KOPT-K1 (cell line): Measurements from ENCODE around the gene ZNF385A.

ENCODE experiments used
- H3K27ac ChIP-seq: fragments of 200-600 bp; sonication (generic); 2 replicates; pipeline ENCODE4 v1.5.1; 2016; ENCODE audit warnings: antibody characterized with exemption, mild to moderate bottlenecking, low read depth, low read length; ENCODE audit not compliant: poor library complexity, severe bottlenecking
- H3K36me3 ChIP-seq: fragments of 200-600 bp; sonication (generic); 2 replicates; pipeline ENCODE4 v1.5.1; 2017; ENCODE audit warnings: antibody characterized with exemption, mild to moderate bottlenecking, low read length, moderate library complexity; ENCODE audit not compliant: insufficient read depth
- H3K9me3 ChIP-seq: fragments of 200-600 bp; sonication (generic); 2 replicates; pipeline ENCODE4 v1.5.1; 2017; ENCODE audit warnings: antibody characterized with exemption, low read length, mild to moderate bottlenecking; ENCODE audit not compliant: insufficient read depth, poor library complexity, severe bottlenecking

Gene ZNF385A

GRCh38 chr12:54389607-54390175 lies 5.2 kb upstream of the ZNF385A start:
- Histone ChIP-seq H3K36me3 (peaks cover 9% of the 10 kb centered on the region), H3K27ac (no peak overlapping the region)

GRCh38 chr12:54389134-54389508 lies 4.6 kb upstream of the ZNF385A start:
- peaks cover 3% of the 10 kb centered on the region; the same call in 1 of the 2 replicates for H3K36me3 ChIP-seq
- H3K9me3 ChIP-seq: no peaks in the 10 kb centered on the region
- no peak overlapping the region for H3K27ac ChIP-seq

More at GRCh38 chr12:54389607-54390175, 5.2 kb upstream of the ZNF385A start:
- H3K9me3 ChIP-seq: no peaks in the 10 kb centered on the region

GRCh38 chr12:54388237-54389133 lies 4.0 kb upstream of the ZNF385A start:
- Histone ChIP-seq H3K9me3 (no peaks in the 10 kb centered on the region), H3K36me3 (no peaks in the 10 kb centered on the region), H3K27ac (no peak overlapping the region)

- no peaks in the 10 kb centered on the region for H3K9me3 ChIP-seq
- H3K27ac ChIP-seq: no peak overlapping the region
- H3K36me3 ChIP-seq: no peaks in the 10 kb centered on the region
Measured at GRCh38 chr12:54387114-54387467, 2.6 kb upstream of the ZNF385A start.

- Histone ChIP-seq H3K27ac (no peak overlapping the region), H3K9me3 (no peaks in the 10 kb centered on the region), H3K36me3 (no peaks in the 10 kb centered on the region)
Measured at GRCh38 chr12:54386403-54387113, 2.0 kb upstream of the ZNF385A start.

- H3K27ac ChIP-seq: no peak overlapping the region
- H3K36me3 ChIP-seq: no peaks in the 10 kb centered on the region
- no peaks in the 10 kb centered on the region for H3K9me3 ChIP-seq
Measured at GRCh38 chr12:54385251-54385914, 850 bp upstream of the ZNF385A start.

- Histone ChIP-seq H3K27ac (no peak overlapping the region), H3K36me3 (no peaks in the 10 kb centered on the region)
Measured at GRCh38 chr12:54383041-54383609, 1.4 kb downstream of the ZNF385A start.

GRCh38 chr12:54381136-54381535 lies 3.4 kb downstream of the ZNF385A start:
- H3K9me3 ChIP-seq: no peaks in the 10 kb centered on the region
- no peak overlapping the region for H3K27ac ChIP-seq
- no peaks in the 10 kb centered on the region for H3K36me3 ChIP-seq

More at GRCh38 chr12:54383041-54383609, 1.4 kb downstream of the ZNF385A start:
- H3K9me3 ChIP-seq: no peaks in the 10 kb centered on the region

- Histone ChIP-seq H3K9me3 (no peaks in the 10 kb centered on the region), H3K36me3 (no peaks in the 10 kb centered on the region), H3K27ac (no peak overlapping the region)
Measured at GRCh38 chr12:54379398-54380201, 4.9 kb downstream of the ZNF385A start.

- no peaks in the 10 kb centered on the region for H3K36me3 ChIP-seq
- no peaks in the 10 kb centered on the region for H3K9me3 ChIP-seq
- H3K27ac ChIP-seq: no peak overlapping the region
Measured at GRCh38 chr12:54378796-54379397, 5.6 kb downstream of the ZNF385A start.

GRCh38 chr12:54377797-54378515 lies 6.6 kb downstream of the ZNF385A start:
- no peak overlapping the region for H3K27ac ChIP-seq
- no peaks in the 10 kb centered on the region for H3K36me3 ChIP-seq
- no peaks in the 10 kb centered on the region for H3K9me3 ChIP-seq

- Histone ChIP-seq H3K36me3 (no peaks in the 10 kb centered on the region), H3K9me3 (no peaks in the 10 kb centered on the region)
Measured at GRCh38 chr12:54377007-54377406, 7.5 kb downstream of the ZNF385A start.

GRCh38 chr12:54376596-54376995 lies 7.9 kb downstream of the ZNF385A start:
- H3K27ac ChIP-seq: no peak overlapping the region
- H3K36me3 ChIP-seq: no peaks in the 10 kb centered on the region
- no peaks in the 10 kb centered on the region for H3K9me3 ChIP-seq

More at GRCh38 chr12:54377007-54377406, 7.5 kb downstream of the ZNF385A start:
- H3K27ac ChIP-seq: no peak overlapping the region
